BJ (cell line): ENCODE results near the gene PPP2R3B. TPM values are rescaled to one million over a fixed set of nuclear protein-coding genes. Genes with fewer than 3 reads are reported as not detected.

Experiments
- CTCF ChIA-PET: fragments of 350-600 bp; formaldehyde crosslinking; extraction: SDS; loops from one replicate; lab custom pipeline; 2021; ENCODE audit warnings: antibody characterized with exemption, inconsistent platforms; lab: Yijun Ruan, JAX
- POLR2A ChIA-PET: fragments of 300-600 bp; sonication (Branson Sonifier 250); formaldehyde crosslinking; extraction: SDS; loops from one replicate; lab custom pipeline; 2021; ENCODE audit warnings: antibody characterized with exemption; lab: Charles Lee
- DNase-seq: peaks from one replicate; pipeline ENCODE4 v3.0.0-alpha.2; 2011; ENCODE audit warnings: low read depth
- H3K27me3 ChIP-seq: 2 replicates; pipeline ENCODE4 v1.6.0; 2011; ENCODE audit warnings: low read length; ENCODE audit not compliant: control insufficient read depth, insufficient read depth
- H3K36me3 ChIP-seq: 2 replicates; pipeline ENCODE4 v1.5.1; 2011; ENCODE audit warnings: low read length; ENCODE audit not compliant: control insufficient read depth, insufficient read depth
- H3K4me3 ChIP-seq: 2 replicates; pipeline ENCODE4 v1.5.1; 2011; ENCODE audit warnings: low read depth, mild to moderate bottlenecking, control low read depth, low read length
- polyA plus RNA-seq: library from polyadenylated mRNA; depleted of rRNA; stranded (reverse); fragments of >200 nt; gene quantifications from 2 replicates; pipeline ENCODE4 v1.2.3, GENCODE V29; 2011
- TF ChIP-seq, protein P1 (sequence below): IDR thresholded peaks from 2 replicates; pipeline ENCODE4 v1.5.1; 2011; ENCODE audit warnings: low read depth, mild to moderate bottlenecking, control low read depth, inconsistent platforms, low read length, moderate library complexity; ENCODE audit not compliant: insufficient read depth

Gene PPP2R3B
- polyA plus RNA-seq, 1 experiment, result 14.9 TPM

- POLR2A ChIA-PET, result no interaction called here
- CTCF ChIA-PET, result no interaction called here
- DNase-seq, result no peak
Observed at GRCh38 chrX:314781-315595, 71.7 kb downstream of the PPP2R3B start.

DNA sequence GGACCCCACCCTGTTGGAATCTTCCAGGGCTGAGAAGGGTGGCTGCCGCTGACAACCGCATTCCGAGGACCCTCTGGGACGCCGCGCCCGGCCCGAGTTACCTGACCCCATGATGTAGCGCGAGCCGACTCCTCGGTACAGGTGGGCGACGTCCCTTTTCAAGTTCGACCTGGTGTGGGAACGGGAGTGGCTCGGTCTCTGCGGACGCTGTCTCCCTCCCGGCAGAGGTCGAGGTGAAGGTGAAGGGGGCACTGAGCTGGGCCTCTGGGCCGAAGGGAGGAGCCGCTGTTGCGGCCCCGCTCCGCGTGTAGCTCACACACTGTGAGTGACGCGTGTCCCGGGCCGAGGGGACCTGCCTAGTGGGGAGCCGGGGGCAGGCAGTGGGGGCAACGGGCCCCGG is 72.7 kb downstream of the PPP2R3B start:
- TF ChIP-seq, protein P1, sequence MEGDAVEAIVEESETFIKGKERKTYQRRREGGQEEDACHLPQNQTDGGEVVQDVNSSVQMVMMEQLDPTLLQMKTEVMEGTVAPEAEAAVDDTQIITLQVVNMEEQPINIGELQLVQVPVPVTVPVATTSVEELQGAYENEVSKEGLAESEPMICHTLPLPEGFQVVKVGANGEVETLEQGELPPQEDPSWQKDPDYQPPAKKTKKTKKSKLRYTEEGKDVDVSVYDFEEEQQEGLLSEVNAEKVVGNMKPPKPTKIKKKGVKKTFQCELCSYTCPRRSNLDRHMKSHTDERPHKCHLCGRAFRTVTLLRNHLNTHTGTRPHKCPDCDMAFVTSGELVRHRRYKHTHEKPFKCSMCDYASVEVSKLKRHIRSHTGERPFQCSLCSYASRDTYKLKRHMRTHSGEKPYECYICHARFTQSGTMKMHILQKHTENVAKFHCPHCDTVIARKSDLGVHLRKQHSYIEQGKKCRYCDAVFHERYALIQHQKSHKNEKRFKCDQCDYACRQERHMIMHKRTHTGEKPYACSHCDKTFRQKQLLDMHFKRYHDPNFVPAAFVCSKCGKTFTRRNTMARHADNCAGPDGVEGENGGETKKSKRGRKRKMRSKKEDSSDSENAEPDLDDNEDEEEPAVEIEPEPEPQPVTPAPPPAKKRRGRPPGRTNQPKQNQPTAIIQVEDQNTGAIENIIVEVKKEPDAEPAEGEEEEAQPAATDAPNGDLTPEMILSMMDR, result no peak
- ChIA-PET POLR2A (no interaction called here), CTCF (no interaction called here)
- DNase-seq, result no peak
- Histone ChIP-seq H3K36me3 (peaks cover 22% of the 10 kb centered on the region), H3K27me3 (no peaks in the 10 kb centered on the region), H3K4me3 (no peak overlapping the region)

More at GRCh38 chrX:314781-315595, 71.7 kb downstream of the PPP2R3B start:
- H3K27me3 ChIP-seq, result no peaks in the 10 kb centered on the region
- TF ChIP-seq, protein P1, result no peak
- no peak overlapping the region for H3K4me3 ChIP-seq
- H3K36me3 ChIP-seq, result peaks cover 21% of the 10 kb centered on the region

- no peak for DNase-seq
- TF ChIP-seq, protein P1, result no peak
- H3K27me3 ChIP-seq, result no peaks in the 10 kb centered on the region
- CTCF ChIA-PET, result no interaction called here
- H3K4me3 ChIP-seq, result no peak overlapping the region
- POLR2A ChIA-PET, result no interaction called here
- H3K36me3 ChIP-seq, result peaks cover 24% of the 10 kb centered on the region
Observed at GRCh38 chrX:313546-313945, 73.2 kb downstream of the PPP2R3B start.

- no peaks in the 10 kb centered on the region for H3K27me3 ChIP-seq
- H3K36me3 ChIP-seq, result peaks cover 25% of the 10 kb centered on the region
- H3K4me3 ChIP-seq, result no peak overlapping the region
- no peak for DNase-seq
- CTCF ChIA-PET, result no interaction called here
- TF ChIP-seq, protein P1, result no peak
- POLR2A ChIA-PET, result no interaction called here
Observed at GRCh38 chrX:312621-313331, 73.9 kb downstream of the PPP2R3B start.

DNA sequence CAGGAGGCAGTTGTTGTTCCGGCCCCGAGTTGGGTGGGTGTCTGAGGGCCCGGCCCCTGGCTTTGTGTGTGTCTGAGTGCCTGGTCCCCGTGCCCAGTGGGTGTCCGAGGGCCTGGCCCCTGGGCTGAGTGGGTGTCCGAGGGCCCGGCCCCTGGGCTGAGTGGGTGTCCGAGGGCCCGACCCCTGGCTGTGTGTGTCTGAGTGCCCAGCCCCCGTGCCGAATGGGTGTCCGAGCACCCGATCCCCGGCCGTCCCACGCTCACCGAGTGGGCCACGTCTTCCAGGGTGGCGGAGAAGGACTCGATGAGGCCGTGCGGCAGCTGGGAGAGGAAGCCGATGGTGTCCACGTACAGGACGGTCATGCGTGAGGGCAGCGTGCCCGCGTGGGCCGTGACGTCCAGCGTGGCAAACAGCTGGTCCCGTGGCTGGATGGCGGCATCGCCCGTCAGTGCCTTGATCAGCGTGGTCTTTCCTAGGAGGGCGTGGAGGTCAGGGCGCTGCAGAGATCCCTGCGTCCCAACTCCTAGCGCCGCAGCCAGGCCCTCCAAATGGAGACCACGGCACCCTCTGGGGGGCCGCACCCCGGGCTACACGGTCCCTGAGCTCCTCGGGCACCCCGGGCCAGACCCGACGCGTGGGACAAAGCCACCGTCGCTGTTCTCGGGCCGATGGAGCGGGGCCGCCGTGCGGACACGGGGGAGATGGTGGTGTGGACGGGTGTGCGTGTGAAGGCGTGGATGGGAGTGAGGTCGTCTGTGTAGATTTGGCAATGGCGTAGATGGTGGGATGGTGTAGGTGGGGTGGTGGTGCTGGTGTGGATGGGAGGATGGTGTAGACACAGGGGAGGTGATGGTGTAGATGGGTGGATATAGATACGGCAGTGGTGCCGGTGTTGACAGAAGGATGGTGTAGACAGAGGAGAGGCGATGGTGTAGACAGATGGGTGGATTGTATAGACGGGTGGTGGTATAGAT is 75.3 kb downstream of the PPP2R3B start:
- H3K4me3 ChIP-seq, result no peak overlapping the region
- no peaks in the 10 kb centered on the region for H3K27me3 ChIP-seq
- ChIA-PET CTCF (no interaction called here), POLR2A (no interaction called here)
- H3K36me3 ChIP-seq, result peaks cover 33% of the 10 kb centered on the region
- DNase-seq, result no peak
- TF ChIP-seq, protein P1, result no peak
